Heart right ventricle (tissue), 16 donors: ENCODE data around the gene RBM6. TPM values are rescaled to one million over a fixed set of nuclear protein-coding genes. Genes with fewer than 3 reads are reported as not detected.

Source experiments
- ATAC-seq, 8 donors: fragments of 200-7000 bp; cut with Tn5 transposase; one replicate each; pipeline ENCODE4 v1.9.1; 2020; ENCODE audit warnings: mild to moderate bottlenecking in 8 of 8, moderate library complexity in 8 of 8, moderate number of reproducible peaks in 1 of 8
- DNase-seq, 2 donors: peaks; one replicate each; pipeline ENCODE4 v3.0.0-alpha.2; 2020
- H3K27ac ChIP-seq, 10 donors: fragments of 200-600 bp; sonication (generic) in 2 of 10; one replicate each; pipeline versions ENCODE4 v1.5.0 to v1.8.0; 2020 to 2022; ENCODE audit warnings: mild to moderate bottlenecking in 3 of 10
- H3K27me3 ChIP-seq, 7 donors: fragments of 200-600 bp; one replicate each; pipeline ENCODE4 v1.8.0; 2021 to 2022; ENCODE audit warnings: mild to moderate bottlenecking in 2 of 7
- H3K36me3 ChIP-seq, 9 donors: fragments of 200-600 bp; sonication (generic) in 1 of 9; one replicate each; pipeline versions ENCODE4 v1.5.0 to v1.8.0; 2020 to 2022; ENCODE audit warnings: mild to moderate bottlenecking in 2 of 9
- H3K4me1 ChIP-seq, 9 donors: fragments of 200-600 bp; sonication (generic) in 1 of 9; one replicate each; pipeline versions ENCODE4 v1.5.0 to v1.8.0; 2020 to 2022; ENCODE audit warnings: mild to moderate bottlenecking in 4 of 9
- H3K4me3 ChIP-seq, 10 donors: fragments of 200-600 bp; sonication (generic) in 2 of 10; one replicate each; pipeline versions ENCODE4 v1.5.0 to v1.8.0; 2020 to 2022; ENCODE audit warnings: mild to moderate bottlenecking in 7 of 10, moderate library complexity in 2 of 10
- H3K9me3 ChIP-seq, 11 donors: fragments of 200-600 bp in 10 of 11; sonication (generic) in 2 of 11; one replicate each; pipeline versions ENCODE4 v1.5.0 to v1.8.0; 2013 to 2022; ENCODE audit warnings: mild to moderate bottlenecking in 2 of 11, control low read depth in 1 of 11, moderate library complexity in 1 of 11
- CTCF ChIP-seq, 9 donors: fragments of 200-600 bp; sonication (generic) in 2 of 9; IDR thresholded peaks; one replicate each; pipeline versions ENCODE4 v1.5.0 to v1.8.0; 2021 to 2022; ENCODE audit warnings: antibody characterized with exemption in 9 of 9, mild to moderate bottlenecking in 5 of 9, moderate library complexity in 1 of 9
- WGBS, 2 donors: extraction: QIAGEN DNeasy Blood & Tissue Kit; methylation state at CpG; one replicate each; pipeline ENCODE4 v1.1.7; 2013; ENCODE audit warnings: inconsistent platforms in 1 of 2; 5-methylcytosine and 5-hydroxymethylcytosine counted together
- intact Hi-C, 10 donors: fragments of 100-400 bp; cut with DNase I; formaldehyde crosslinking; loops; one replicate each; pipeline versions ENCODE4 v1.11.1 to v1.14.2; 2022
- long read RNA-seq, 3 donors: library from polyadenylated mRNA; unstranded; transcript quantifications; one replicate each; pipeline ENCODE4 v2.0.0, GENCODE V29; 2020 to 2021
- polyA plus RNA-seq, 2 donors: library from polyadenylated mRNA; stranded (reverse); fragments of 200-250 nt; gene quantifications; one replicate each; pipeline ENCODE4 v1.2.3, GENCODE V29; 2013
- total RNA-seq, 10 donors: library from RNA; stranded (reverse); fragmentation: NEBNext Ultra II Directional in 3 of 10; extraction: Animal tissue kit (Norgen Biotek cat#: 25700) in 3 of 10; gene quantifications; one replicate each; pipeline versions ENCODE4 v1.2.1 to v1.2.4, GENCODE V29; 2021 to 2023
- donor health status: Arrhythmogenic right ventricular cardiomyopathy.
- donor health status: ischemic (EF 13 %, LVEDD 7.1; RV severe dilation, severe dysfunction).
- donor health status: healthy with polysubstance abuse.
- donor health status: DM: no; HTN: yes; CAD: no.
- donor health status: DM: no; HTN: no; CAD: no.
- donor health status: ischemic (EF 25% LVEDD 6.9; RV normal size, moderate dysfunction).
- donor health status: ischemic (EF 25% LVEDD 5.7; RV mildly dilated, moderate dysfunction).
- donor health status: healthy.
- donor health status: DM: yes; HTN: yes; CAD: no.
- donor health status: Ischemic cardiomyopathy.
- donor health status: ischemic (EF 35%, LVEDD 5.7; RV mildly dilated, moderate dysfunction).
- donor health status: nonischemic (EF 11% LVEDD 7.7; RV severe dilation, severe dysfunction).
- donor health status: DM: yes; HTN: yes; CAD: no.
- donor health status: PGD.
- donor health status: ischemic (EF 29% LVEDD 5.4; RV normal size, mild dysfunction).
- donor health status: nonischemic (EF 23%, LVEDD 6.1; RV moderate dilation, normal function).

RBM6 gene
- 10 to 100 TPM; 29.8 to 57.6 (median 37.6) TPM for total RNA-seq
- polyA plus RNA-seq: 100 to 1,000 TPM in 1 of 2 donors, 10 to 100 TPM in 1; 26.0 to 208 TPM
- long read RNA-seq, donor 1, full-length matches to known transcripts: 15 of 36 reads
- long read RNA-seq, donor 1, partial matches to known transcripts: 11 of 36 reads
- long read RNA-seq, donor 1, other reads (novel, unspliced or antisense): 10 of 36 reads
- long read RNA-seq, donor 2, full-length matches to known transcripts: 11 of 28 reads
- long read RNA-seq, donor 2, partial matches to known transcripts: 11 of 28 reads
- long read RNA-seq, donor 2, other reads (novel, unspliced or antisense): 6 of 28 reads
- long read RNA-seq, donor 3, full-length matches to known transcripts: 34 of 95 reads
- long read RNA-seq, donor 3, partial matches to known transcripts: 47 of 95 reads
- long read RNA-seq, donor 3, other reads (novel, unspliced or antisense): 14 of 95 reads

GRCh38 chr3:49939858-49940666 is at the start of gene RBM6:
RBM6 (plus strand) TSS chr3:49940150; CDS start chr3:49962642, 22,492 bp downstream.
- 0 to 1% methylated on average over 70 to 74 of the region's 74 CpGs for WGBS, 2 donors
- peak in 1 of 9 donors; percentile 5 for TF ChIP-seq CTCF (IDR thresholded peaks at IDR 0.05)
- Histone ChIP-seq H3K9me3 (no peaks in the 10 kb centered on the region), H3K4me1 (peaks cover 5 to 36% (median 25%) of the 10 kb centered on the region in 9 donors), H3K27ac (peak within 1 kb of the TSS; percentile 82 to 98 (median 95)), H3K36me3 (peaks cover 0 to 11% (median 0%) of the 10 kb centered on the region in 9 donors), H3K27me3 (no peaks in the 10 kb centered on the region), H3K4me3 (peak within 1 kb of the TSS; percentile 32 to 95 (median 80))
- intact Hi-C loops: no loop called here
- ATAC-seq (peak; percentile 98 to 100 (median 99)), DNase-seq (peak; percentile 97)

GRCh38 chr3:49895791-49896190 is 44.2 kb upstream of the RBM6 start:
- 95 to 96% methylated on average over 9 of the region's 9 CpGs for WGBS, 2 donors
- peaks cover 0 to 9% (median 0%) of the 10 kb centered on the region in 9 donors for H3K36me3 ChIP-seq
- intact Hi-C loops: no loop called here
- peaks cover 0 to 7% (median 5%) of the 10 kb centered on the region in 9 donors for H3K4me1 ChIP-seq
- DNase-seq (no peak), ATAC-seq (no peak)
- TF ChIP-seq CTCF (IDR thresholded peaks at IDR 0.05): no peak
- no peaks in the 10 kb centered on the region for H3K9me3 ChIP-seq
- no peak overlapping the region for H3K27ac ChIP-seq
- H3K27me3 ChIP-seq: no peaks in the 10 kb centered on the region
- H3K4me3 ChIP-seq: no peak overlapping the region

- DNase-seq: no peak
- Histone ChIP-seq H3K27me3 (no peaks in the 10 kb centered on the region), H3K4me1 (peaks cover 0 to 11% (median 9%) of the 10 kb centered on the region in 9 donors), H3K9me3 (no peaks in the 10 kb centered on the region), H3K36me3 (peaks cover 0 to 9% (median 0%) of the 10 kb centered on the region in 9 donors), H3K27ac (no peak overlapping the region), H3K4me3 (no peak overlapping the region)
- intact Hi-C loops: no loop called here
- peak in 5 of 8 donors; percentile 8 to 43 (median 31) for ATAC-seq
- no peak for TF ChIP-seq CTCF (IDR thresholded peaks at IDR 0.05)
- WGBS, 2 donors: 68 to 76% methylated on average over 5 of the region's 5 CpGs
Observed at GRCh38 chr3:49896345-49896744, 43.6 kb upstream of the RBM6 start.

- Histone ChIP-seq H3K4me1 (peaks cover 6 to 36% (median 17%) of the 10 kb centered on the region in 9 donors), H3K36me3 (peaks cover 0 to 9% (median 0%) of the 10 kb centered on the region in 9 donors), H3K27ac (no peak overlapping the region), H3K9me3 (no peaks in the 10 kb centered on the region), H3K27me3 (no peaks in the 10 kb centered on the region), H3K4me3 (no peak overlapping the region)
- no peak for TF ChIP-seq CTCF (IDR thresholded peaks at IDR 0.05)
- 77 to 81% methylated on average over 6 of the region's 6 CpGs for WGBS, 2 donors
- intact Hi-C loops: no loop called here
- ATAC-seq (no peak), DNase-seq (no peak)
Observed at GRCh38 chr3:49898991-49899390, 41.0 kb upstream of the RBM6 start.
